ENCODE data around the gene POU6F2.

DNA sequence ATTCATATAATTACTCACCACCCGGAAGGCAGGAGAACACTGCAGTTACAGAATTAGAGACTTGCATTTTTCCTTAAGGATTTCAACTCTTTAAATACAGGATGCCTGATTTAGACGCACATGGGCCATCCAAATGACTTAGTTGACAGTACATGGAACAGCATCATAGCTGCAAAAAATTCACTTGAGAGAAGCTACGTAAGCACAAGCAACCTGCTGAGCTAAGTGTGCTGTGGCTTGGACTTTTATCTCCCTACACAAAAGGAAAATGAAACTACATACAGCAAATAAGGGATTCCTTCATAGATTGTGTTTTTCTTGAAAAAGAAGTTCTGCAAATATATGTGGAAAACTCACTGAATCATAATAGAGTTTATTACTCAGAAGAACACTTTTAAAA lies 152.6 kb downstream of the POU6F2 start:
- TF ChIP-seq, protein P1, sequence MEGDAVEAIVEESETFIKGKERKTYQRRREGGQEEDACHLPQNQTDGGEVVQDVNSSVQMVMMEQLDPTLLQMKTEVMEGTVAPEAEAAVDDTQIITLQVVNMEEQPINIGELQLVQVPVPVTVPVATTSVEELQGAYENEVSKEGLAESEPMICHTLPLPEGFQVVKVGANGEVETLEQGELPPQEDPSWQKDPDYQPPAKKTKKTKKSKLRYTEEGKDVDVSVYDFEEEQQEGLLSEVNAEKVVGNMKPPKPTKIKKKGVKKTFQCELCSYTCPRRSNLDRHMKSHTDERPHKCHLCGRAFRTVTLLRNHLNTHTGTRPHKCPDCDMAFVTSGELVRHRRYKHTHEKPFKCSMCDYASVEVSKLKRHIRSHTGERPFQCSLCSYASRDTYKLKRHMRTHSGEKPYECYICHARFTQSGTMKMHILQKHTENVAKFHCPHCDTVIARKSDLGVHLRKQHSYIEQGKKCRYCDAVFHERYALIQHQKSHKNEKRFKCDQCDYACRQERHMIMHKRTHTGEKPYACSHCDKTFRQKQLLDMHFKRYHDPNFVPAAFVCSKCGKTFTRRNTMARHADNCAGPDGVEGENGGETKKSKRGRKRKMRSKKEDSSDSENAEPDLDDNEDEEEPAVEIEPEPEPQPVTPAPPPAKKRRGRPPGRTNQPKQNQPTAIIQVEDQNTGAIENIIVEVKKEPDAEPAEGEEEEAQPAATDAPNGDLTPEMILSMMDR (IDR thresholded peaks at IDR 0.05; ENCODE audit: low read depth, low read length, poor library complexity, severe bottlenecking): no peak
- TF ChIP-seq EZH2phosphoT487 (IDR thresholded peaks at IDR 0.05; ENCODE audit: borderline replicate concordance, low read length): no peak

Measured in DOHH2 (cell line).